Heart left ventricle (tissue), 13 donors: ENCODE data around the gene FSTL4.

Experiments used
- CTCF ChIP-seq, 12 donors: fragments of 200-600 bp; sonication (generic) in 4 of 12; IDR thresholded peaks; one replicate each; pipeline versions ENCODE4 v1.5.0 to v1.8.0; 2018 to 2022; ENCODE audit warnings: antibody characterized with exemption in 12 of 12, mild to moderate bottlenecking in 5 of 12
- POLR2A ChIP-seq, 2 donors: fragments of 450-650 bp; IDR thresholded peaks; one replicate each; pipeline ENCODE4 v1.6.1; 2017; ENCODE audit warnings: antibody characterized with exemption in 2 of 2, mild to moderate bottlenecking in 2 of 2, moderate library complexity in 2 of 2
- donor health status: ischemic (EF 13 %, LVEDD 7.1; RV severe dilation, severe dysfunction).
- donor health status: DM: no; HTN: yes; CAD: no.
- donor health status: DM: no; HTN: no; CAD: no.
- donor health status: ischemic (EF 25% LVEDD 6.9; RV normal size, moderate dysfunction).
- donor health status: ischemic (EF 25% LVEDD 5.7; RV mildly dilated, moderate dysfunction).
- donor health status: ischemic (EF 35%, LVEDD 5.7; RV mildly dilated, moderate dysfunction).
- donor health status: nonischemic (EF 11% LVEDD 7.7; RV severe dilation, severe dysfunction).
- donor health status: DM: yes; HTN: yes; CAD: no.
- donor health status: PGD.
- donor health status: ischemic (EF 29% LVEDD 5.4; RV normal size, mild dysfunction).
- donor health status: nonischemic (EF 23%, LVEDD 6.1; RV moderate dilation, normal function).

DNA sequence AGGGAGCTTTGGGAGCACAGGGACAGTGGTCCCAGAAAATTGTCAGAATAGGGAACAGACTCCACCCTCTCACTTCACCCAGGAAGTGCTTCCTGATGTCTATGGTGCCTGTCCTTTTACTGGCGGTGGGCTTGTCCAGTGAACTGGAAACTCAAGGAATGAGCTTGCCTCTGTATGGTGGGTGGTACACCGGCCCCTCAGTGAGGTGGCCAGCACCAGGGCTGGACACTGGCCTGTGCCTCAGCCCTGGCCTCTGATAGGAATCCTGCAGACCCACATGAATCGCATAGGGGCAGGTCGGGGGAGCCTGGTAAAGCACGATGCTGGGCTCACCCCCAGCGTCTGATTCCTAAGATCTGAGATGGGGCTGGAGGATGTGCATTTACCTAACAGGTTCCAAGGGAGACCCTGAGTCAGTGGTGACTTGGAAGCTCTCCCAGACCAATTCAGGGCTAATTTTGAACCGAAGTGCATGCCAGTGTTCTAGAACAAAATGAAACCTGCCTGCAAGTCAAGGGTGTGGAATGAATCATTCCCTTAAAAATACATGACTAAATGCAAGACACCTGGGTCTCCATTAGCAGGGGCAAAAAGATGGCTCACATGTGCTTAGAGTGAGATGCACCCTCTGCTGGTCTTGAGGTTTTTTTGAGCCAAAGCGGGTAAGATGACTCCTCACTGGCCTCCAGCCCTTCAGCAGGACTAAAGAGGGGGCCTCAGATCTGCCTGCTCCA lies 382.2 kb downstream of the FSTL4 start:
- TF ChIP-seq CTCF (IDR thresholded peaks at IDR 0.05) (no peak), POLR2A (IDR thresholded peaks at IDR 0.05) (no peak)
